Kidney epithelial cell (primary cell): Measurements from ENCODE around the gene PBX1. TPM values are rescaled to one million over a fixed set of nuclear protein-coding genes. Genes with fewer than 3 reads are reported as not detected.

Source experiments
- DNase-seq: peaks from one replicate; pipeline ENCODE4 v3.0.0-alpha.2; 2010; ENCODE audit warnings: low read depth
- H3K27me3 ChIP-seq: 2 replicates; pipeline ENCODE4 v1.6.0; 2011; ENCODE audit warnings: low read length; ENCODE audit not compliant: control insufficient read depth, insufficient read depth
- H3K36me3 ChIP-seq: 2 replicates; pipeline ENCODE4 v1.5.1; 2011; ENCODE audit warnings: low read length; ENCODE audit not compliant: control insufficient read depth, insufficient read depth
- H3K4me3 ChIP-seq: 2 replicates; pipeline ENCODE4 v1.5.1; 2011; ENCODE audit warnings: low read depth, mild to moderate bottlenecking, control low read depth, low read length
- CTCF ChIP-seq: IDR thresholded peaks from 2 replicates; pipeline ENCODE4 v1.5.1; 2011; ENCODE audit warnings: mild to moderate bottlenecking, moderate library complexity, low read length, control low read depth, inconsistent platforms; ENCODE audit not compliant: insufficient read depth, poor library complexity, severe bottlenecking
- total RNA-seq: library from RNA; depleted of rRNA; stranded (reverse); fragments of >200 nt; gene quantifications from 2 replicates; pipeline ENCODE4 v1.2.3, GENCODE V29; 2015

Gene PBX1
- total RNA-seq, 1 donor from 2014 or later, result 5.7 TPM

- DNase-seq, result no peak
These were observed 160.9 kb downstream of the PBX1 start for GRCh38 chr1:164719676-164720439.

GRCh38 chr1:164720440-164721227, 161.7 kb downstream of the PBX1 start:
- H3K27me3 ChIP-seq, result peaks cover 2% of the 10 kb centered on the region

More at GRCh38 chr1:164719676-164720439, 160.9 kb downstream of the PBX1 start:
- no peak for TF ChIP-seq CTCF
- H3K27me3 ChIP-seq, result peaks cover 2% of the 10 kb centered on the region
- H3K4me3 ChIP-seq, result no peak overlapping the region
- no peaks in the 10 kb centered on the region for H3K36me3 ChIP-seq

GRCh38 chr1:164721228-164721496, 162.2 kb downstream of the PBX1 start:
- H3K4me3 ChIP-seq, result no peak overlapping the region
- H3K36me3 ChIP-seq, result no peaks in the 10 kb centered on the region
- H3K27me3 ChIP-seq, result peaks cover 2% of the 10 kb centered on the region
- DNase-seq, result no peak
- no peak for TF ChIP-seq CTCF

More at GRCh38 chr1:164720440-164721227, 161.7 kb downstream of the PBX1 start:
- DNase-seq, result no peak
- no peak for TF ChIP-seq CTCF
- no peaks in the 10 kb centered on the region for H3K36me3 ChIP-seq
- no peak overlapping the region for H3K4me3 ChIP-seq

- H3K4me3 ChIP-seq, result no peak overlapping the region
- TF ChIP-seq CTCF, result no peak
- no peaks in the 10 kb centered on the region for H3K36me3 ChIP-seq
- no peak for DNase-seq
- no peaks in the 10 kb centered on the region for H3K27me3 ChIP-seq
These were observed 164.4 kb downstream of the PBX1 start for GRCh38 chr1:164723296-164723798.

GRCh38 chr1:164725401-164725800, 166.4 kb downstream of the PBX1 start:
- H3K27me3 ChIP-seq, result no peaks in the 10 kb centered on the region
- TF ChIP-seq CTCF, result no peak
- DNase-seq, result no peak
- no peaks in the 10 kb centered on the region for H3K36me3 ChIP-seq
- H3K4me3 ChIP-seq, result no peak overlapping the region
